Forelimb muscle (tissue), 1 donor: ENCODE results near the gene S100G. TPM values are rescaled to one million over a fixed set of nuclear protein-coding genes. Genes with fewer than 3 reads are reported as not detected.

Experiments
- polyA plus RNA-seq: library from polyadenylated mRNA; unstranded; fragments of 120-200 nt; gene quantifications from one replicate; pipeline ENCODE4 v1.2.1, GENCODE V29; 2013; ENCODE audit not compliant: insufficient read length

Gene S100G
- polyA plus RNA-seq, 1 donor, result not detected

Other genes with a start within 250 kb of the S100G start
- 17.6 TPM for gene CTPS2, start 62.5 kb downstream of the S100G start, polyA plus RNA-seq
- gene SYAP1, start 69.5 kb downstream of the S100G start, polyA plus RNA-seq, result 16.7 TPM
- 9.7 TPM for gene TXLNG, start 136.3 kb downstream of the S100G start, polyA plus RNA-seq
- 165 TPM for gene RBBP7, start 220.2 kb downstream of the S100G start, polyA plus RNA-seq